Activated CD4-positive, alpha-beta memory T cell treated with anti-CD3 and anti-CD28 coated beads, Interleukin-2, amount 10 ng/mL, durations not matched to agents 7 days and 5 days (primary cell): ENCODE measurements around the gene LRG1. TPM values are rescaled to one million over a fixed set of nuclear protein-coding genes. Genes with fewer than 3 reads are reported as not detected.
A peak's percentile ranks its signal among the peaks of the same experiment; 100 is the strongest.
"Not testable (repeated sequence)": the region's sequence is repeated elsewhere in the genome, so short reads cannot be mapped to it uniquely, and the experiment has no call there.

Experiments used
- CTCF ChIA-PET: fragments of 350-600 bp; sonication (Branson Sonifier 250); formaldehyde crosslinking; loops from one replicate; lab custom pipeline; 2021; ENCODE audit warnings: antibody characterized with exemption, inconsistent platforms; lab: Charles Lee
- POLR2A ChIA-PET: fragments of 350-600 bp; sonication (Branson Sonifier 250); formaldehyde crosslinking; loops from one replicate; lab custom pipeline; 2021; ENCODE audit warnings: antibody characterized with exemption; lab: Charles Lee
- DNase-seq: peaks from one replicate; pipeline ENCODE4 v3.0.0-alpha.2; 2020
- H3K27ac Mint-ChIP-seq: one replicate; pipeline ENCODE4 v1.8.0; 2021; ENCODE audit warnings: mild to moderate bottlenecking, mixed read lengths
- H3K27me3 Mint-ChIP-seq: one replicate; pipeline ENCODE4 v1.8.0; 2021; ENCODE audit warnings: mixed read lengths
- H3K36me3 Mint-ChIP-seq: one replicate; pipeline ENCODE4 v1.8.0; 2021; ENCODE audit warnings: low read depth, mixed read lengths
- H3K4me1 Mint-ChIP-seq: one replicate; pipeline ENCODE4 v1.8.0; 2021; ENCODE audit warnings: mixed read lengths
- H3K4me3 Mint-ChIP-seq: one replicate; pipeline ENCODE4 v1.8.0; 2021; ENCODE audit warnings: mild to moderate bottlenecking, mixed read lengths
- H3K9me3 Mint-ChIP-seq: one replicate; pipeline ENCODE4 v1.8.0; 2021; ENCODE audit warnings: mixed read lengths
- total RNA-seq, 2 experiments: library from RNA; stranded (reverse); gene quantifications; one replicate each; pipeline ENCODE4 v1.2.3, GENCODE V29; 2021

Gene LRG1
- total RNA-seq, 2 experiments from 2014 or later = 0.15 to 0.18 TPM

DNA sequence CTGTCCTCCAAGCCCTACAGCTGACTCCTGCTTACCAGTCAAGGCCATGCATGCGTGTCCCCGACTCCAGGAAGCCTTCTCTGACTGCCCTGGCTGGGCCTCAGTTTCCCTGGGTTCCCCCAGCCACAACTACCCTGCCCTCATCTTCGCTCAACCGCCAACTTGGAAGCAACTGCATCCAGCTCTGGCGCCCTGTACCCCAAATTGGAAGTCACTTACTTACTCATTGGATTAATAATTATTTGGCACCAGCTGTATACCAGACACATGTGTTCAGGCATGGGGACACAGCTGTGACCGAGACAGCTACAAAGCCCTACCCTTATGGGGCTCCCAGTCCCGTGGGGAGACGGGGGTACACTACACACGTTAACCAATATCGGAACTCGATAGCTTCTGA lies 30.6 kb upstream of the LRG1 start:
- H3K4me3 Mint-ChIP-seq = no peak overlapping the region
- no peaks in the 10 kb centered on the region for H3K36me3 Mint-ChIP-seq
- DNase-seq = no peak
- H3K4me1 Mint-ChIP-seq = no peaks in the 10 kb centered on the region
- POLR2A ChIA-PET = no interaction called here
- H3K9me3 Mint-ChIP-seq = no peaks in the 10 kb centered on the region
- CTCF ChIA-PET = interaction anchor here (1.5 to 4.8 kb wide), 2 partner anchors 64 to 67 kb away, joined by 4 to 29 read pairs; no protein-coding TSS in a partner anchor
- no peak overlapping the region for H3K27ac Mint-ChIP-seq
- peaks cover 2% of the 10 kb centered on the region for H3K27me3 Mint-ChIP-seq

GRCh38 chr19:4568886-4569285 lies 29.1 kb upstream of the LRG1 start:
- no peak overlapping the region for H3K27ac Mint-ChIP-seq
- POLR2A ChIA-PET = no interaction called here
- no peak overlapping the region for H3K4me3 Mint-ChIP-seq
- H3K27me3 Mint-ChIP-seq = no peaks in the 10 kb centered on the region
- no peaks in the 10 kb centered on the region for H3K4me1 Mint-ChIP-seq
- no peaks in the 10 kb centered on the region for H3K9me3 Mint-ChIP-seq
- CTCF ChIA-PET = interaction anchor here (0.6 to 4.8 kb wide), 5 partner anchors 9 to 926 kb away, joined by 3 to 29 read pairs (median 3); partner anchors contain the start of gene SEMA6B
- no peak for DNase-seq
- no peaks in the 10 kb centered on the region for H3K36me3 Mint-ChIP-seq

- ChIA-PET POLR2A (interaction anchor here (1.0 kb wide), 1 partner anchor 96 kb away, joined by 3 read pairs; no protein-coding TSS in a partner anchor), CTCF (interaction anchor here (0.8 to 4.8 kb wide), 7 partner anchors 8 to 222 kb away, joined by 3 to 29 read pairs (median 4); partner anchors contain the start of gene SEMA6B)
- Mint-ChIP-seq H3K9me3 (no peaks in the 10 kb centered on the region), H3K27me3 (no peaks in the 10 kb centered on the region), H3K27ac (no peak overlapping the region), H3K36me3 (no peaks in the 10 kb centered on the region), H3K4me1 (no peaks in the 10 kb centered on the region), H3K4me3 (no peak overlapping the region)
- peak; percentile 67 for DNase-seq
Observed at GRCh38 chr19:4567584-4568071, 27.8 kb upstream of the LRG1 start.

DNA sequence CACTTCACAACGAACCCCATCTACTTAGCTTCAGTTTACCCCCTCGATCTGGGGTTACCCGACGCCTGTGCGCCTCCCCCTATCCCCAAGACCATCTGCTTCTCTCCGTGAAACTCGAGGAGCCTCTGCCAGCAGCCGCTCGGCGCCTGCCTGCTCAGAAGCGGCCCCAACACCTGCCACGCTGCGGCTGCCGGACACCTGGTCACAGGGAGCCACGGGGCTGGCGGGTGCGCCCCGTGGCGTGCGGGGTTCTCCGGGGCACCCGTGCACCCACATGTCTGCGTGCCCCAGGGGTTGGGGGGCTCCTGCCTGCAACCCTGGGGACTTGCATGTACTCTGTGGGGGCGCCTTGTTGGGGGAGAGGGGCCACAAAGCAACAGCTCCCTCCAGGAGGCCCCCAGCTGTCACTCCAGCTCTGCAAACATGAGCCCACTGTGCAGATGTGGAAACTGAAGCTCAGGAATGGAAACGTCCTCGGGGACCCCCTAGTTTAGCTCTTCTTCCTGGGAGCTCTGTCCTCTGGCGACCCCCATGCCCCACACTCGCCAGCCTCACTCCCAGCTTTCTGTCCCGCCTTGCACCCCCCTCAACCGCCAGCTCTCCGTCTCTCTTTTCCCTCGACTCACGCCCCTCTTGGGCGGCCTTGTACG lies 26.7 kb upstream of the LRG1 start:
- Mint-ChIP-seq H3K27ac (no peak overlapping the region), H3K27me3 (no peaks in the 10 kb centered on the region), H3K9me3 (no peaks in the 10 kb centered on the region), H3K4me1 (no peaks in the 10 kb centered on the region), H3K36me3 (no peaks in the 10 kb centered on the region), H3K4me3 (no peak overlapping the region)
- ChIA-PET POLR2A (interaction anchor here (1.3 kb wide), 1 partner anchor 70 kb away, joined by 3 read pairs; no protein-coding TSS in a partner anchor), CTCF (interaction anchor here (0.6 to 4.8 kb wide), 7 partner anchors 10 to 257 kb away, joined by 3 to 29 read pairs (median 4); partner anchors contain the start of gene FEM1A)
- no peak for DNase-seq

GRCh38 chr19:4563562-4563961 lies 23.7 kb upstream of the LRG1 start:
- POLR2A ChIA-PET, H3K36me3 Mint-ChIP-seq, DNase-seq, H3K4me1 Mint-ChIP-seq, H3K4me3 Mint-ChIP-seq, H3K27me3 Mint-ChIP-seq, H3K9me3 Mint-ChIP-seq, H3K27ac Mint-ChIP-seq: not testable (repeated sequence)
- CTCF ChIA-PET = interaction anchor here (0.7 kb wide), 2 partner anchors 39 to 360 kb away, joined by 3 read pairs; no protein-coding TSS in a partner anchor

GRCh38 chr19:4562085-4562484 lies 22.2 kb upstream of the LRG1 start:
- H3K9me3 Mint-ChIP-seq, H3K36me3 Mint-ChIP-seq, CTCF ChIA-PET, DNase-seq, H3K27me3 Mint-ChIP-seq, H3K4me1 Mint-ChIP-seq, H3K27ac Mint-ChIP-seq, POLR2A ChIA-PET, H3K4me3 Mint-ChIP-seq: not testable (repeated sequence)

- Mint-ChIP-seq H3K36me3 (no peaks in the 10 kb centered on the region), H3K4me1 (peaks cover 1% of the 10 kb centered on the region), H3K9me3 (no peaks in the 10 kb centered on the region), H3K4me3 (no peak within 1 kb of the TSS), H3K27me3 (no peaks in the 10 kb centered on the region), H3K27ac (no peak within 1 kb of the TSS)
- CTCF ChIA-PET = interaction anchor here (0.6 to 1.8 kb wide), 5 partner anchors 8 to 293 kb away, joined by 3 to 5 read pairs (median 4); no protein-coding TSS in a partner anchor
- no peak for DNase-seq
- POLR2A ChIA-PET = no interaction called here
Observed at GRCh38 chr19:4559569-4559968, 19.7 kb upstream of the LRG1 start, which contains the start of gene SEMA6B. TSS of gene SEMA6B (minus strand) at chr19:4559684. CDS start at chr19:4558457, 1,227 bp downstream.

DNA sequence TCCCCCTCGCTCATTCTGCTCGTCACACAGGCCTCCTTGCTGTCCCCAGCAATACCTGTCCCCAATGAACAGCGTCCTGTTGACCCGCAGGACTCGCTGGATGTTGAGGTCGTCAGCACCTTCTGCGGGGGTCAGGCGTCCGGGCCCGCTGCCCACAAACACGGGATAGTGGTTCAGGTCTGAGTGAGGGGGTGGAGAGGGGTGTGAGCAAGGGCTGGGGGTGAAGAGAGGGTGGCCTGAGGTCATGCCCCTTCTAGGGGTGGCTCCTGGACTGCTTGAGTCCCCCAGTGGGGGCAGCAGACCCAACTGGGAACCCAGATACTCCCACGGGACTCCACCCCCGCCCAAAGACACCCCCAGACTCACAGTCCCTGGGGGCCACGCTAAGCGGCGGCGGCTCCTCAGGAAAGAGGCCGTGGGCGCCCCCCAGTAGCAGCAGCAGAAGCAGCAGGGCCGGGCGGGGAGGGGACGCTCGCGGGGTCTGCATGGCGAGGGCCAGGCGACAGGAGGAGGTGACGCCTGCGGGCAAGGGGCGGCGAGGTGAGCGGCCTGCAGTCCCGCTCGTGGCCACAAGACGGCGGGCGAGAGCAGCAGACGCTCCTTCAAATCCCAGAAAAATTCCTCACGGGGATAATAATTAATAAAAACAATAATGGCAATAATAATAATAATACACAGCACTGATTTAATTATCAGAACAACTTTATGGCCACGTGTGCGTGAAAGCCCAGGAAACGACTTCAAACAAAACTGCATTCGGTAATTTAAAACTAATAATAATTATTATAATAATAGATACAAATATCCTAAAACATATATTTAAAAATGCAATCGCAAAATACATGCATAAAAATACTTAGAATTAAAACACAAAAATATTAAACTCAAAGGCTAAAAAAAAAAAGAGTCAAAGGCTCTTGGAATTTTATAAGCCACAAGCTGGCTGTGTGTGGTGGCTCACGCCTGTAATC lies 18.4 kb upstream of the LRG1 start:
- no peaks in the 10 kb centered on the region for H3K36me3 Mint-ChIP-seq
- no peak overlapping the region for H3K4me3 Mint-ChIP-seq
- H3K9me3 Mint-ChIP-seq = no peaks in the 10 kb centered on the region
- CTCF ChIA-PET = interaction anchor here (1.1 to 1.8 kb wide), 2 partner anchors 10 to 78 kb away, joined by 4 to 5 read pairs; no protein-coding TSS in a partner anchor
- H3K27ac Mint-ChIP-seq = no peak overlapping the region
- no peaks in the 10 kb centered on the region for H3K27me3 Mint-ChIP-seq
- DNase-seq = peak; percentile 36
- POLR2A ChIA-PET = no interaction called here
- peaks cover 1% of the 10 kb centered on the region for H3K4me1 Mint-ChIP-seq

DNA sequence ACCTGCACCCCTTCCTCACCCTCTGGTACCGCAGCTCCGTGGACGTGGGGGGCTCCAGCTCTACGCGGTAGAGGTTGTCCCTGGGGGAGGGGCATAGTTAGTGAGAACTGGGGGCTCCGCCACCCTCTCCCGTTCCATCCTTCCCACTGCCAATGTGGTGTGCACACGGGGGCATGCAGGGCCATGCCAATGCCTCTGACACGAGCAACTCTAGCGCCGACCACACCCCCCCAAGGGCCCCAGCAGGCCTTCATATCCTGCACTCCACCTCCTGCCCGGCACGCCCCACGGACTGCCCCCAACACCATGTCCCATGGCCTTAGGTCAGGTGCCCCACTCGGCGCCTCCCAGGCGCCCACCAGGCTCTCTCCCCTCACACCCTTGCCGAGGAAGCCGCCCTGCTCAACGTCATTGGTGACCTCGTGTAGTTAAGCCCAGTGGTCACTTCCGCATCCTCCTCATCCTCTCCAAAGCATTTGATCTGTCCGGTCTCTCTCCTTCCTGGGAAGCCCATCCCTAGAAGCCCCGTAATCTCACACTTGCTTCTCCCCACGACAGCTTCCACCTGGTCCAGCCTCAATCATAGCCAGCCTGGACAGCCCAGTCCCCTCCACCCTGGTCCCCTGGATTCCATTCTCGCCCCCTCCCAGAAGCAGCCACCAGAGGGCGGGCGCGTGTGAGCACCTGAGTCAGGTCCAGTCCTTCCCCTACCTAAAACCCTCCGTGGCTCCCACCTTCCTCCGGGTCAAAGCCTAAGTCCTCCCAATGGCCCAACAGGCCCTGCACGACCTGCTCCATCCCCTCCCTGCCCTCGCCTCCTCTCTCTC lies 17.5 kb upstream of the LRG1 start:
- Mint-ChIP-seq H3K27me3 (no peaks in the 10 kb centered on the region), H3K27ac (no peak overlapping the region), H3K4me1 (peaks cover 1% of the 10 kb centered on the region), H3K4me3 (no peak overlapping the region), H3K9me3 (no peaks in the 10 kb centered on the region), H3K36me3 (no peaks in the 10 kb centered on the region)
- DNase-seq = peak; percentile 25
- POLR2A ChIA-PET = no interaction called here
- CTCF ChIA-PET = interaction anchor here (0.5 to 1.3 kb wide), 3 partner anchors 10 to 288 kb away, joined by 3 to 7 read pairs (median 4); no protein-coding TSS in a partner anchor

- no peak overlapping the region for H3K4me3 Mint-ChIP-seq
- H3K36me3 Mint-ChIP-seq = no peaks in the 10 kb centered on the region
- no peak overlapping the region for H3K27ac Mint-ChIP-seq
- no peaks in the 10 kb centered on the region for H3K27me3 Mint-ChIP-seq
- no peak for DNase-seq
- ChIA-PET CTCF (interaction anchor here (0.5 to 1.3 kb wide), 2 partner anchors 9 to 287 kb away, joined by 4 to 7 read pairs; no protein-coding TSS in a partner anchor), POLR2A (no interaction called here)
- no peaks in the 10 kb centered on the region for H3K9me3 Mint-ChIP-seq
- peaks cover 1% of the 10 kb centered on the region for H3K4me1 Mint-ChIP-seq
Observed at GRCh38 chr19:4556597-4557127, 16.8 kb upstream of the LRG1 start.

- POLR2A ChIA-PET = no interaction called here
- Mint-ChIP-seq H3K27me3 (no peaks in the 10 kb centered on the region), H3K27ac (no peak overlapping the region), H3K4me1 (peaks cover 1% of the 10 kb centered on the region), H3K4me3 (no peak overlapping the region), H3K9me3 (no peaks in the 10 kb centered on the region), H3K36me3 (no peaks in the 10 kb centered on the region)
- CTCF ChIA-PET = interaction anchor here (1.3 kb wide), 1 partner anchor 9 kb away, joined by 7 read pairs; no protein-coding TSS in a partner anchor
- no peak for DNase-seq
Observed at GRCh38 chr19:4555657-4556561, 16.1 kb upstream of the LRG1 start.
